ENCODE data around the gene FANCM.
"Not testable (repeated sequence)": the region's sequence is repeated elsewhere in the genome, so short reads cannot be mapped to it uniquely, and the experiment has no call there.

The FANCM gene

DNA sequence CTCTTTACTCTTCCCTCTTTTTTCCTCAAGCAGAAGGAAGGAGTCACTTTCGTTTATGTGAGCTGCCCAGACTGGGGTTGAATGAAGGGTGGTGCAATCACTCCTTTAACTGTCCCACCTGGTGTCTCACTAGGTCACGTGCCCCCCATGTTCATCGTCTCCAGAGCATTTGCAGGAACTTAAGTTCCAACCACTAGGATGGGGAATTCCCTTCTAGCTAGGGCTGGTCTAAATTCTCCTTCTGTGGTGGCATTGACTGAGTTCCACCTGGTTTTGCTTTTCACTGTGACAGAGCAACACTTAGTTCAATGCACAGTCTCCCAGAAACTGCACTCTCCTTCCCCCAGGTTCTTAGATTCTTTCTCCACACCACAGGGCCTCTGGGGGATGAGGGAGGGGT is 9.5 kb downstream of the FANCM start:
- no peak for DNase-seq

DNA sequence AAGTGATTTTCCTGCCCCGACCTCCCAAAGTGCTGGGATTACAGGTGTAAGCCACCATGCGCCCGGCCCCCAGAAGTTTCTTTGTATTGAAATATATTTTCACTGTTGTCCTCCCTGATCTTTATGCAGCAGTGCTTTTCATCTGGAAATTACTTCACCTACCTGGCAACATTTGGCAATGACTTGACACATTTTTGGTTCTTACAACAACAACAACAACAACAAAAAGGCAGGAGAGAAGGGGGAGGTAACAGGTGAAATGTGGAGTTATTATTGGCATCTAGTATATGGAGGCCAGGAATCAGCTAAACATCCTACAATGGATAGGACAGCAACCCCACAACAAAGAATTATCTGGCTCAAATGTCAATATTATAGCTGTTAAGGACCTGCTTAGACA is 13.9 kb downstream of the FANCM start:
- DNase-seq = no peak

DNA sequence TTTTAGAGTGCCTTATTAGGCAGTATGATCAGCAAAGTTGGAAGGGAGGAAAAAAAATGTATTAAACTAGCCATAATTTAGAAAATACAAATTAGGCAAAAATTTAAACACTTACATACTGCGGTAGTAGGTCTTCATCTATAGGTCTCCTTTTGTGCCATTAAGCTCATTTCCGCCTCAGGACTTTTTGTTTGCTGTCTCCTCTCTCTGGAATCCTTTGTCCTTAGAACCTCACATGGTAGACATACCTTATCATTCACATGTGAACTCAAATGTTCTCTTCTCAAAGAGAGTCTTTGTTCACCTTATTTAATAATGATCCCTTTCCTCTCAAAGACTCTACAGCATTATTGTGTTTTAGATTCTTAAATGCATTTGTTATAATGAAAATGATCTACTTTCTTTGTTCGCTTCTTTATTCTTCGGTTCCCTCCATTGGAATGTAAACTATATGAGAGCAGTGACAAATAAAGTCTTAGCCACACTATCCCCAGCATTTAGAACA is 14.7 kb downstream of the FANCM start:
- no peak for DNase-seq

DNA sequence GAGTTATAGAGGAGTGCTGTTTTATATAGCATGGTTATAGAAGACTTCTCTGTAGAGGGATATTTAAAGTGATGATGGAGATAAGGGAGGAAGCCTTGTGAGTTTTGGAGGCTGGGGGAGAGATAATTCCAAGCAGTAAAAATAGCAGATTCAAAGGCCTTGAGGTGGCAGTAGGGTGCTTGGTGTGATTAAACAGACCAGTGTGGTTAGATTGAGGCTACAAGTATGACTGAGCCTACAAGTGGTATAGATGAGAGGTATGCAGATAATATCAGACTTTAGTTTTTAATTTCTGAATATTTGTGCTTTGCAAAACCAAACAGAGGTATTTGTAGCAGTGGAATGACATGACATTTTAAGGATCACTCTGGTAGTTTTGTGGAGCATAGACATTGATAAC is 20.3 kb downstream of the FANCM start:
- no peak for DNase-seq

DNA sequence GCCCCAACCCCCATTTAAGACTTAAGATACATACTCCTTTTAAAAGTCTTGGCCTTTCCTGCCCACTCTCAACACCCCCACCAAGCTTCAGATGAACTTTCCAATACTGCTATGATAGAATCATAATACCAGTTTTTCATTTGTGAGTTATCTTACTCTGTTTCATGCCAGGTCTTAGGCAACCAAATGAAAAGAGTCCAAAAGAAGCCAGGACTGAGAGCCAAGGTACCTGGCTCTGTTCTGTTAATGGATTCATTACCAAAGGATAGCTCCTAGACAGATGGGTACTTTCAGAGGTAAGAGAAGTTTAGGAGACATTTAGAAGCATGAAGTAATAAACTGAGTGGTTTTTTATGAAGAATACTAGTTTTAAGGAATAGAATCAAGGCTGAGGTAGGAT is 34.2 kb downstream of the FANCM start:
- DNase-seq = no peak

DNA sequence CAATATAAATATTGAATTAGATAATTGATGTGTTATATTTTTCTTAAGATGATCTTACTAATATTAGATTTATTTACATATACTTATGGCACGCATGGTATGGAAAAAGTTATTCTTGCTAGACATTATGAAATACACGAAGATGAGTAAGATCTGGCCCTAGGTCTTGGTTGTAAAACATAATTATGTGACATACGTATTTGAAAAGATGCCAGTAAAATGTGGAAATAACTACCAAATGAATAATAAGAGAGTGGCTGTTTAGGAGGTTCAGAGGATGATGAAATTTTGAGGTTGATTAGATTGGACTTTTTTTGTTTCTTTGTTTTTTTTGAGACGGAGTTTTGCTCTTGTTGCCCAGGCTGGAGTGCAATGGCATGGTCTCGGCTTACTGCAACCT is 41.3 kb downstream of the FANCM start:
- DNase-seq = no peak

DNA sequence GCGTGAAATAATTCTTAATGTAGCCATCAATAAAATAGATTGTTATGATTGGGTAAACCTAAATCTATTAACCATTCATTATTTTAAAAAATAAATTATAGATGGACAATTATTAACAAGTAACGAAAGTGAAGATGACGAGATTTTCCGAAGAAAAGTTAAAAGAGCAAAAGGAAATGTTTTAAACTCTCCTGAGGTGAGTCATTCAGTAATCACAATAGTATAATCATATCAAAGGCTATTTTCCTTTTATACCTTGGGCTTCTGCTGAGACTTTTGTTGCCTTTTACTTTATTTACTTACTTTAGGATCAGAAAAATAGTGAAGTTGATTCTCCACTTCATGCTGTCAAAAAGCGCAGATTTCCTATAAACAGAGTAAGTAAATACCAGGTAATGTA is 45.6 kb downstream of the FANCM start:
- DNase-seq = no peak

DNA sequence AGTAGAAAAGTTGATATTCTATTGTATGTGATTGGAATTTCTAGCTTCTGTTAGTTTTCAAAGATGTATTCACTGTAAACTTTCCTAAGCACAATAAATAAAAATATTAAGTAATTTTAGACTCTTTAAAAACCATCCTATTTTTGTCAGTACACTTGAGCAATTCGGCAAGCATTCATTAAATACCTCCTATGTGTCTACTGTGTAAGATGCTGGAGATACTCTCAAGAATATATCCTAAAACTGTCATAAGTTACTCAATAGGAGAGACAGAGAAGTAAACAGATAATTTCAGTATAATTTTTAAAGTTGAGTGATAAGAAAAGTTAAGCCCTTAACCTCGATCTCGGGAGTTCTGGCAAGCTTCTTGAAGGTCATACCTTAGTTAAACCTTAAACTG is 46.1 kb downstream of the FANCM start:
- no peak for DNase-seq

DNA sequence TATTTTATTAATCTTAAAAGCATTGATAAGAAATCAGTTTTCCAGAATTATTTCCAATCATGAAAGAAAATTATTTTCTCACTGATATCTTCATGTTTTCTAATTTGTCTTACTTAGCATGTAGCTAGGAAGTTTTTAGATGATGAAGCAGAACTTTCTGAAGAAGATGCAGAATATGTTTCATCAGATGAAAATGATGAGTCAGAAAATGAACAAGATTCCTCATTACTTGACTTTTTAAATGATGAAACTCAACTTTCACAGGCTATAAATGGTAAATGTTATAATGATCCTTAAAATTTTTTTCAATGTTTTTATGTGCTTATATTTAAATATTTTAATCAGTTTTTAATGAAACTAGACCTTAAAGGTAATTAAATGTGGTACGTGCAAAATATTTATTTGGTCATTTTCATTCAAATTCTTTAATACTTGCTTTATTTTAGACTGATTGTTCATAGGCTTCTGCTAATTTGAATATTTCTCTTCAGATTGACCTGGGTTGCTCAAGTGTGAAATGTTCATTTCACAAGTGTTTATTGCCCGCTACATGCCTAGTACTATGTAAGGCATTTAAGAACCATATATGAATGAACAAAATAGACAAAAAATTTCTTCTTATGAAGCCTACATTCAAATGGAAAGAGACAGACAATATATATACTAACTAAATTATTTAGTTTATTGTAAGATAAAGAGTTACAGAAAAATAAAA is 49.5 kb downstream of the FANCM start:
- DNase-seq = no peak

DNA sequence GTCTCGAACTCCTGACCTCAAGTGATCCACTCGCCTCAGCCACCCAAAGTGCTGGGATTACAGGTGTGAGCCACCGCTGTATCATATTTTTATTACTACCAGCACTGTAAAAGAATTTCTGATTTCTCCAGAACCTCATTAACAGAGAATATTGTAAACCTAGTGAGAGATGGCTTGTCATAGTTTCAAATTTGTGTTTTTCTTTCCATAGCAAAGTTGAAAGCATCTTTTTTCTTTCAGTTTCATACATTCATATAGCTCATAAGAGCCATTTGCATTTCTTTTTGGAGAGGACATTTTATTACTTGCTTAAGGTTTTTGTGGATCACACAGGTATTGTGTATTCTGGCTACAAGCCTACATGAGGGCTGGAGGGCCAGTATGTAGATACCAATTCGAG is 59.2 kb downstream of the FANCM start:
- DNase-seq = no peak

DNA sequence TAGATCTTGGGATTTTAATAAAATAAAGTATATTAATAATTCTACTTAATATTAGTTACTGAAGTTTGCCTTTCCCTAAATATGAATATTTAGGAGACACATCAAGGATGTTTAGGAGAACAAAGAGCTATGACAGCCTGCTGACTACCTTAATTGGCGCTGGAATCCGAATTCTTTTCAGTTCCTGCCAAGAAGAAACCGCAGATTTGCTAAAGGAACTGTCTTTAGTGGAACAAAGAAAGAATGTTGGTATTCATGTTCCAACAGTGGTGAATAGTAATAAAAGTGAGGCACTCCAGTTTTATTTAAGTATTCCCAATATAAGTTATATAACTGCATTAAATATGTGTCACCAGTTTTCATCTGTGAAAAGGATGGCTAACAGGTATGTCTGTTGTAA is 62.8 kb downstream of the FANCM start:
- DNase-seq = no peak

DNA sequence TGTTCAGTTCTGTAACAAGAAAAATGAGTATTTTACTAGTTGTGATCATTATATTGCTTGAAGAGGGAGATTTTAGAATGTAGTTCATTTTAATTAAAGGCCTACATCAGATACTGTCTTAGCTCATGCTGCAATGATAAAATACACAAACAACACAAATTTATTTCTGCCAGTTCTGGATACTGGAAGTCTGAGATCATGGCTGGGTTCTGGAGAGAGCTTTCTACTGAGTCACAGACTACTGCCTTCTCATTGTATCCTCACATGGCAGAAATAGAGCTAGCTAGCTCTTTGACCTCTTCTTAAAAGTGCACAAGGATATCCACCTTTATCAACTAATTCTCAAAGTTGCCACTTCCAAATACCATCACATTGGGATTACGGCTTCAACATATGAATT is 63.5 kb downstream of the FANCM start:
- no peak for DNase-seq

DNA sequence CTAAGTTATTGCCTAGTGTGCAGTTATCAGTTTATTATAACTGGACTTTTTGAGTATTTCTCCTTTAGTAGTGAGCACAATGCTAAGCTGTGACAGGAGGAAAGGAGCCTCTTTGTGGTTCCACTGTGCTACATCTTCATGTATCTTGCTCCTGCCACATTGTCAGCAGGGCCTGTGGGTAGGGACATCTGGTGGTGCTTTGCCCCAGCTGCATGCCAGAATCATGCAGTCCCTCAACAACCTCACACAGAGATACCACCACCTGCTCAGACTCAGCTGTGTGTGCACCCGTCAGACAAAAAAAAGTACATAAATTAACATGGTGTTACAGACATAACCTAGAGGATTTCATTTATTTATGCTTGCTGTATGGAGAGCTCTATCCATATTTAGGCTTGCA is 66.2 kb downstream of the FANCM start:
- DNase-seq = no peak

DNA sequence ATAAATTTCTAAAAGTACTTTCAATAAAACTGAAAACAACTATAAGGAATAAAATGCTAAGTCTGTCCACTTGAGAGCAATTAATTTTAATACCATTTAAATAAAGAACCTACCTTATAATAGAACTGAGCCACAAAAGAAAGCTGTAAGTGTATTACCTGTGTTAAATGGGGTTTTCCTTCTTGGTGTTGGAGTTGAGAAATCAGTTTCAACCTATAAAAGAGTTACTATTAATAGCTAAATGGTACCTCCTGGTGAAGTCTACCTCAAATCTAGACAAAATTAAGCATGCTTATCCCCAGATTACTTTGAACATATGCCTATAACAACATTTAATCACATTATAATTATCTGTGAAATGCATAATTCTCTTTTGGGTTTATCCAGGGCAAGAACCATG is 68.5 kb downstream of the FANCM start:
- DNase-seq = no peak

DNA sequence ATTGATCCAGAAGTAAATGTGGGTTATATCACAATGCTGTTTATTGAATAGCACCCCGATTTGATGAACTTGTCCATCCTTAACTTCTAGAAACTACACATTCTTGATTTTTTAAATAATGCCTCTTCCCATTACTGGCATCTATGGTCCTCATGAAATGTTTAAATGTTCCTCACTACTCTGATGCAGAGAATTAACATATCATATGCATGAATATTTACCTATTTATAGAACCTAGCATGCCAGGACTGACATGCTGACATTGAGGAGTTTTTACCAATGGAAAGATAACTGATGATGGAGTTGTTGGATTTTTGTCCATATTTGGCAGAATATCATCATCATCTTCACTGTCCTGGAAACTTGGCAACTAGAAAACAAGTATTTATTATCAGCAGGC is 74.4 kb downstream of the FANCM start:
- DNase-seq = no peak

DNA sequence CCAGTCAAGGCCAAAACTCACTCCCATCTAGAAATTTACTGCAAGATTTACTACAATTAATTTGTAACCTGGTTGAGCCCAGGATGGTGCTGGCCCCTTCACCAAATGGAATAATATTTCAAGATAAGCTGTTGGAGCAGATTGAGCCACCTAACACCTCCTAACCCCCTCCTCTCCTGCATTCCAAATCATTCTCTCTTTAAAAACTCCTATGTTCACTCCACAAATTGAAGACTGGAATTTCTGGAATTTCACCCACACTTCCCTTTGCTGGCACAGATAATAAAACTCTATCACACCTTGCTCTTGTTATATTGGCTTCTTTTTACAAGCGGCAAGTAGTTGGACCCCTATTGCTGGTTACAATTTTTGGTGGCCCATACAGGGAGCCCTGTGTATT is 75.6 kb downstream of the FANCM start:
- no peak for DNase-seq

DNA sequence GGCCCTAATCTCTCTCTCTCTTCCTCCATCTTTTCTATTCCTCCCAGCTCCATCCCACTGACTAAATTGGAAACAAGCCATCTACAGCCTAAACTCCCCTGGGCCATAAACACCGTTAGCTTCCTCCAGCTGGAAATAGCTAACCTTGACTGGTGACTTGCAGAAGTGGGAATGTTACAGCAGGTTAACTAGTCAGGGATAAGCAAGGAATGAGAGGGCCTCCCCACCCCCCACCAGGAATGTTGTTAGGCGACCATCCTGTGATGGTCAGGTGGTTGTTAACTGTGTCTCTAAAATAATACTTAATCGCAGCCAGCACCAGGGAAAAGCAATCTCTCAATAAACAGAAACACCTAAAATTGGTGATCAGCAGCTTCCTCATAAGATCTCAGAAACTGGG is 76.5 kb downstream of the FANCM start:
- DNase-seq = no peak

DNA sequence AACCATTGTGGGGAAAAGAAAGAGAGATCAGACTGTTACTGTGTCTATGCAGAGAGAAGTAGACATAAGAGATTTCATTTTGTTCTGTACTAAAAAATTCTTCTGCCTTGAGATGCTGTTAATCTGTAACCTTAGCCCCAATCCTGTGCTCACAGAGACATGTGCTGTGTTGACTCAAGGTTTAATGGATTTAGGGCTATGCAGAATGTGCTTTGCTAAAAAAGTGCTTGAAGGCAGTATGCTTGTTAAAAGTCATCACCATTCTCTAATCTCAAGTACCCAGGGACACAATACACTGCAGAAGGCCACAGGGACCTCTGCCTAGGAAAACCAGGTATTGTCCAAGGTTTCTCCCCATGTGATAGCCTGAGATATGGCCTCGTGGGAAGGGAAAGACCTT is 78.0 kb downstream of the FANCM start:
- DNase-seq = not testable (repeated sequence)

DNA sequence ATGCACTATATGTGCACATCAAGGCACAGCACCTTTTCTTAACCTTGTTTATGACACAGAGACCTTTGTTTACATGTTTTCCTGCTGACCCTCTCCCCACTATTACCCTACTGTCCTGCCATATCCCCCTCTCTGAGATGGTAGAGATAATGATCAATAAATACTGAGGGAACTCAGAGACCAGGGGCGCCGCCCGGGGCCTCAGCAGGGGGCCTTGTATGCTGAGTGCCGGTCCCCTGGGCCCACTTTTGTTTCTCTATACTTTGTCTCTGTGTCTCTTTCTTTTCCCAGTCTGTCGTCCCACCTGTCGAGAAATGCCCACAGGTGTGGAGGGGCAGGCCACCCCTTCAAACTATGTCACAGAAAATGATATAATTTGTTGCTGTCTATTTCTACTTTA is 78.6 kb downstream of the FANCM start:
- DNase-seq = not testable (repeated sequence)

DNA sequence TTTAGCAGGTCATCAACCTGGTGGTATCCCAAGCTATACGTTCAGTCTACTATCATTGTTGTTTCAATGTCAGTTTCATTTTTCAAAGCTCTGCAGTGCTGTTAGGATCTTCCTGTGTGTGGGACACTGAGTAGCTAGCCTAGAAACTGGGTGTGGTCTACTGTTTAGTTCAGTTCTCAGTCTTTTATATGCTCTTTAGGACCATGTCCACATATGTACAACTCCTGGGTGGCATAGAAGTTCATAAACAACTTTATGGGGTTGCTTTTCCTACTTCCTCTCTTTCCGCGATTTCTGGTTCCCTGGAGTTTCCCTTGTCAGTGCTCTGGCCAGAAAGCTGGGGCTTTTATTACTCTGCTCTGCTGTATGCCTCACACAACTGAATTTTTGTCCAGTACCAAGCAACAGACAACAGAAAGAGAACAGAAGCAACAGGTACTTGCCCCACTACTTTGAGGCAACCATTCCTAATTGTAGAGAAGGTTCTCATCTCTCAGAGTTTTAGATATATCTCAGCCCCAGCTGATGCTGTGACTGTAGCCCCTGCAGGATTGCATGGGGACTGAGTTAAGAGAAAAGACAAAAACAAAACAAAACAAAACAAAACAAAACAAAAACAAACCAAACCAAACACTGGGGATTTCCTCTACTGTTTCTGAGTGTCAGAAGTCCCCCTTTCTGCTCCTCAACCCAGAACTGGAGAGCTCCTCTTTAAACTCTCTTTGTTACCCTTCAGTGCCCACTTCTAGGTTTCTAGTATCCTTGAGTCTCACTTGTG is 86.9 kb downstream of the FANCM start:
- no peak for DNase-seq

DNA sequence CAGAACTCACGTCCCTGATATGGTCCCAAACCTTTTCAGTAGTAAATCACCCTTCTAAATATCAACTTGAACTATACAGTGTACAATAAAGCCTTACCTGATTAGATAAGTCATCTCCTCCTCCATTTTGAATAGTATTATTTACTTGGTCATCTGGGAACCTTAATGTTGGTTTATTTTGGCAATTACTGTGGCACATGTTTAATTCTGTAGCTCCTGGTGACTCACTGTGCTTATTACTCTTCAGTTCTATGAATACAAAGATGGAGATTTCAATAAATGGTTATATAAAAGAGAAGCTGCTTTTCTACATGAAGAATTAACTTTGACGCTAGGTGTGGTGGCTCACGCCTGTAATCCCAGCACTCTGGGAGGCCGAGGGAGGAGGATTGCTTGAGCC is 91.8 kb downstream of the FANCM start:
- DNase-seq = no peak

DNA sequence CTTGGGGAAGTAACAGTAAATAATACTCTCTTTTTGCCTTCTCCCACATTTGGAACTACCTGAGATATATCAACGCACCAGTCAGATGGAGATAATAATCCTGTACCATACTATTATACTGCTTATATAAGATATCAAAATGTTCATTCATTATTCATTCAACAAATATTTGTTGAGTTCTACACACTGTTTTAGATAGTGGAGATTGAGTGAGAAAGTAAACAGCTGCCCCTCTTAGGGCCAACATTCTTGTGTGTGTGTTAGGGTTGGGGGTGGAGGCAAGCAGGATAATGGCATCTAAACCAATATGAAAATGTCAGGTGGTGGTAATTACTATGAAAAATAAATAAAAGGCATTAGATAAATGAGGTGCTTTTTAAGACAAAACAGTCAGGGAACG is 103.3 kb downstream of the FANCM start:
- no peak for DNase-seq

DNA sequence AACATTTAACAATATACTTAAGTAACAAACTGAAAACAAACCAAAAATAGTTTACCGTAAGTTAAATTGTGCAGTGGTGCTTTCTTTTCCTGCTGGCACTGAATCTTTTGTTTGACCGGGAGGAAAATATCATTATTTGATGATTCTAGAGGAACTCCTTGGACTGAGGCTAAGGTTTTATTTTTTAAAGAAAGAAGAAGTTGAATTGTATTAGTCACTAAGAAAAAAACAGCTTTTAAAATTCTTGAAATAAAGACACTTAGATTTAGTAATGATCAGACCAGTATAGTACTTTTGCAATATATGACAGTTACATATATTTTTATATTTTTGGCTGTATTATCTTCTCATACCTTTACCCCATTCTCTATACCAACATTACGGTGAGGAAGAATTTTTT is 107.0 kb downstream of the FANCM start:
- no peak for DNase-seq

DNA sequence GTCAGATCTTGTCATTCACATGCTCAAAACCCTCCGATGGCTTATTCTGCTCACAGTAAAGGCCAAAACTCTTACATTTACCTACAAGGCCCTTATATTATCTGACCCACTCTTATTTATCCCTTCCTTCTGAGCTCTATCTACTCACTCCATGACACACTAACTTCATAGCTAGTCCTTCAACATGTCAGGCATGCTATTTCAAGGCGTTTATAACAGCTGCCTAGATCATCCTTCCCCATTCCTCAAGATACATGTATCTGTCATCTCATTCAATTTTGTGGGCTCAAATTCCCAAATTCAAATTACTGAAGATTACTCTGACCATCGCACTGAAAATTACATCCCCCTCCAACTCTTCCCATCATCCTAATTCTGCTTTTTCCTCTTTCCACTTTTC is 110.4 kb downstream of the FANCM start:
- no peak for DNase-seq

DNA sequence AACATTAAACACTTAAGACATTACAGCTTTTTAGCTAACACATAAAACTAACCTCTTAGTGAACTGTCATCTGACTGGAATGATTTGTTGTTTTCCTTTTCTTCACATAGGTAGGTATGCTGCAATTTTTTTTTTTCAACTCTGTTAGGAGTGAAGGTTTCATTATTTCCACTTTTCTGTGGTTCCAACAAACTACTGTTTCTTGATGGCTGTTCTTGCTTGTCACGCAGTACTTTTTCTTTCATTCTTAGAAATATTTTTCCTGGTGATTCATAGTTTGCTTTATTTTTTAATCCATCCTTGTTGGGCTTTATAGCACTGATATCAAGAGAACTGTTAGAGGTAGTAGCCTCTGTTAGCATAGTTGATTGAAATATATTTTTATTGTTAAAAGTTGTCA is 111.0 kb downstream of the FANCM start:
- DNase-seq = no peak
